Measurements from ENCODE around the gene NOS1AP.
"Not testable (repeated sequence)": the region's sequence is repeated elsewhere in the genome, so short reads cannot be mapped to it uniquely, and the experiment has no call there.

Gene NOS1AP

DNA sequence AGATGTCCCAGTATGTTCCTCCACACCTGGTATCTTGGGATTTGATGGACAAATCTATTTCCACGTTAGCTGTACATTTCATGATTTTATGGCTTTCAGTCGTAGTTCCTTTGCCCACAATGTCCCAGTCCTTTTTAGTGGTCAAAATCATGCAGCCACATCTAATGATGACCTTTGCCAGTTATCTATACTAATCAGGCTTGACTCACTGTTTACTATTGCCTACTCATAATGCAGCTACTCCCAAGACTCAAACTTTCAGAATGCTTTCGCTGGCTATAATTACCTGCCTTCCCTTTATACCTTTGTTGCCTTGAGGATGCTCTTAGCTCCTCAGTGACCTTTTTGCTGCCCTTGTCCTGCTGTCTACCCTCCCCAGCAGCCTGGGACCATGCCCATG, 6.4 kb downstream of the NOS1AP start:
- H3K4me3 ChIP-seq (ENCODE audit: low read depth, low read length), result no peak overlapping the region
- no peak for TF ChIP-seq CTCF (IDR thresholded peaks at IDR 0.05; ENCODE audit: insufficient read depth, low read depth, low read length, missing control alignments)
- no peak for DNase-seq (ENCODE audit: low read depth)

- no peak for DNase-seq (ENCODE audit: low read depth)
- no peak for TF ChIP-seq CTCF (IDR thresholded peaks at IDR 0.05; ENCODE audit: insufficient read depth, low read depth, low read length, missing control alignments)
- no peak overlapping the region for H3K4me3 ChIP-seq (ENCODE audit: low read depth, low read length)
Measured at GRCh38 chr1:162077648-162078299, 8.3 kb downstream of the NOS1AP start.

GRCh38 chr1:162079030-162079429, 9.5 kb downstream of the NOS1AP start:
- TF ChIP-seq CTCF (IDR thresholded peaks at IDR 0.05; ENCODE audit: insufficient read depth, low read depth, low read length, missing control alignments), result no peak
- no peak for DNase-seq (ENCODE audit: low read depth)
- H3K4me3 ChIP-seq (ENCODE audit: low read depth, low read length), result no peak overlapping the region

GRCh38 chr1:162080472-162081015, 11.1 kb downstream of the NOS1AP start:
- no peak for DNase-seq (ENCODE audit: low read depth)
- no peak for TF ChIP-seq CTCF (IDR thresholded peaks at IDR 0.05; ENCODE audit: insufficient read depth, low read depth, low read length, missing control alignments)

DNA sequence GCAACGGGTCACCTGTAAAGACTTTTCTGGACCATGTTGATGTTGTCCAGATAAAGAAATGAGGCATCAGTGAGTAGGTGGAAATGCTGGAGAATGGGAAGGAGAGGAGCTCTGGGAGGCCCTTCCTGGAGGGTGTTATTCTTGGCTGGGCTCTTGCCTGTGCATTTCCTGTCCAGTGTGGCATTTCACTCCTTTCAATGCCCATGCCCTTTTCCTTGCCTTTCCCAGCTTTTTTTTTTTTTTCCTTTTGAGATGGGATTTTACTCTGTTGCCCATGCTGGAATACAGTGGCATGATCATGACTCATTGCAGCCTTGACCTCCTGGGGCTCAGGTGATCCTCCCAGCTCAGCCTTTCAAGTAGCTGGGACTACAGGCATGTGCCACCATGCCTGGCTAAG, 11.8 kb downstream of the NOS1AP start:
- no peak for DNase-seq (ENCODE audit: low read depth)
- no peak overlapping the region for H3K4me3 ChIP-seq (ENCODE audit: low read depth, low read length)
- no peak for TF ChIP-seq CTCF (IDR thresholded peaks at IDR 0.05; ENCODE audit: insufficient read depth, low read depth, low read length, missing control alignments)

More at GRCh38 chr1:162080472-162081015, 11.1 kb downstream of the NOS1AP start:
- H3K4me3 ChIP-seq (ENCODE audit: low read depth, low read length), result no peak overlapping the region

- not testable (repeated sequence) for H3K4me3 ChIP-seq (ENCODE audit: low read depth, low read length); DNase-seq (ENCODE audit: low read depth)
Measured at GRCh38 chr1:162082080-162082479, 12.6 kb downstream of the NOS1AP start.

- H3K4me3 ChIP-seq (ENCODE audit: low read depth, low read length), result no peak overlapping the region
- no peak for TF ChIP-seq CTCF (IDR thresholded peaks at IDR 0.05; ENCODE audit: insufficient read depth, low read depth, low read length, missing control alignments)
- no peak for DNase-seq (ENCODE audit: low read depth)
Measured at GRCh38 chr1:162083273-162083672, 13.8 kb downstream of the NOS1AP start.

Measured in GM12865 (cell line).